Upper lobe of left lung (tissue), 6 donors: ENCODE results near the gene CEP131. TPM values are rescaled to one million over a fixed set of nuclear protein-coding genes. Genes with fewer than 3 reads are reported as not detected.
"Not testable (repeated sequence)": the region's sequence is repeated elsewhere in the genome, so short reads cannot be mapped to it uniquely, and the experiment has no call there.

Source experiments
- ATAC-seq, 2 donors: fragments of 200-7000 bp; cut with Tn5 transposase; one replicate each; pipeline ENCODE4 v1.9.1; 2022; ENCODE audit warnings: mild to moderate bottlenecking in 2 of 2, moderate library complexity in 2 of 2; ENCODE audit not compliant: low FRiP score in 2 of 2
- DNase-seq, 2 donors: peaks; one replicate each; pipeline ENCODE4 v3.0.0-alpha.2; 2019 to 2020
- H3K27ac ChIP-seq, 4 donors: fragments of 200-600 bp; sonication (generic); one replicate each; pipeline ENCODE4 v1.5.1; 2016 to 2019
- H3K27me3 ChIP-seq, 4 donors: fragments of 200-600 bp; sonication (generic); one replicate each; pipeline ENCODE4 v1.5.1; 2017 to 2019
- H3K36me3 ChIP-seq, 4 donors: fragments of 200-600 bp; sonication (generic); one replicate each; pipeline ENCODE4 v1.5.1; 2016 to 2019
- H3K4me1 ChIP-seq, 4 donors: fragments of 200-600 bp; sonication (generic); one replicate each; pipeline ENCODE4 v1.5.1; 2018 to 2019
- H3K4me3 ChIP-seq, 4 donors: fragments of 200-600 bp; sonication (generic); one replicate each; pipeline ENCODE4 v1.5.1; 2017 to 2019; ENCODE audit warnings: mild to moderate bottlenecking in 2 of 4, moderate library complexity in 1 of 4
- H3K9me3 ChIP-seq, 4 donors: fragments of 200-600 bp; sonication (generic); one replicate each; pipeline ENCODE4 v1.5.1; 2018 to 2019
- EP300 ChIP-seq, 4 donors: sonication (generic); formaldehyde crosslinking; IDR thresholded peaks; one replicate each; pipeline ENCODE4 v1.5.1; 2017; ENCODE audit warnings: antibody characterized with exemption in 4 of 4, control low read depth in 2 of 4
- POLR2A ChIP-seq, 4 donors: fragments of 450-650 bp; IDR thresholded peaks; one replicate each; pipeline ENCODE4 v1.5.1; 2016 to 2017; ENCODE audit warnings: antibody characterized with exemption in 4 of 4, mild to moderate bottlenecking in 2 of 4
- POLR2AphosphoS5 ChIP-seq, 2 donors: sonication (generic); formaldehyde crosslinking; IDR thresholded peaks; one replicate each; pipeline ENCODE4 v1.5.1; 2017; ENCODE audit warnings: antibody characterized with exemption in 2 of 2
- WGBS, 2 donors: methylation state at CpG; one replicate each; pipeline ENCODE4 v1.1.5; 2017 to 2018; 5-methylcytosine and 5-hydroxymethylcytosine counted together
- total RNA-seq, 6 donors: library from RNA; depleted of rRNA in 4 of 6; stranded (reverse); fragments of >200 nt in 4 of 6; gene quantifications; one replicate each; pipeline versions ENCODE4 v1.1.0 to v1.2.1, GENCODE V29; 2016 to 2021
- TF ChIP-seq, protein P1 (sequence below), 6 experiments: fragments of 450-650 bp in 4 of 6; fragments of 200-600 bp in 2 of 6; sonication (generic) in 2 of 6; IDR thresholded peaks; one replicate each; pipeline ENCODE4 v1.5.1; 2016 to 2019; ENCODE audit warnings: antibody characterized with exemption in 6 of 6
- donor health status: DM: no; HTN: no; CAD: no; lungs with moderate emphysema.
- donor health status: DM: no; HTN: yes; CAD: no; lungs with severe emphysema.

The CEP131 gene
- total RNA-seq, 6 donors from 2014 or later, result 5.3 to 55.5 (median 12.6) TPM

DNA sequence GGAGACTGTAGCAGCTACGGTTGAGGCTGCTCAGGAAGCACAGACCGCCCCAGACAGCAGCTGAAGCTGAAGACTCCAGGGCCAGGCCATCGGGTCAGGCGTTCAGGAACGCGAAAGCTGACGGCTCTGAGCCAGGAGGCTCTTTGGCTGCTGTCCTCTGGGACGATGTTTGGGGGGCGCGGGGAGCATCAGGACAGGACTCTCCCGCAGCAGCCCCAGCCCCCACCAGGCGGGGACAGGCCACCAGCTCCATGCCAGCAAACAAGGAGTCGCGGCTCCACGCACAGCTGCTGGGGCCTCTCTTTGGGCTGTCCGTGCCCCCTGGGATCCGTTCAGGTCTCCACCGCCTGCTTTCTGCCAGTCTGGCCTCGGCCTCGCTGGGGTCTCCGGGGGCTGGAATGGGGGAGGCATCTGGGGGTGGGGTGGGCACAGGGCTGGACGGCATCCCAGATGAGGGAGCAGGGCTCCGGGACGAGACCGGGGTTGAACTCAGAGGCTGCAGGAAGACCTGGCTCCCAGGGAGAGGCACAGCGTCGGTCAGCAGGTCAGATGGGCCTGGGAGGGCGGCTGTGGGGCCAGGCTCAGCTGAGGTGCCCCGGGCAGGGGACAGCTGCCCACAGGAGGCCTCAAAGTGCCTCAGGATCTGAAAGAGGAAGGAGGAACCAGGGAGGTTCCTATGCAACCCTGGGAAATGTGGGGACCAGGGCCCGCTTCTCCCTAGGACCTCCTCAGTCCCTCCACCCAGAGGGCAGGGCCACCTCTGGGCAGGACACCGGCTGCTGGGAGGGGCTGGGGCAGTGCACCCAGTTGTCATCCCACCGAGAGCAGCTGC is 6.3 kb upstream of the CEP131 start:
- Histone ChIP-seq H3K4me3 (no peak overlapping the region), H3K27ac (peak overlapping the region in 1 of 4 donors; percentile 4), H3K36me3 (peaks cover 0 to 58% (median 48%) of the 10 kb centered on the region in 4 donors), H3K4me1 (peaks cover 0 to 5% (median 3%) of the 10 kb centered on the region in 4 donors), H3K9me3 (no peaks in the 10 kb centered on the region), H3K27me3 (no peaks in the 10 kb centered on the region)
- DNase-seq (peak in 1 of 2 donors; percentile 74), ATAC-seq (peak in 1 of 2 donors; percentile 10)
- 77 to 86% methylated on average over 6 to 32 of the region's 32 CpGs for WGBS, 2 donors
- TF ChIP-seq POLR2A (IDR thresholded peaks at IDR 0.05) (no peak), POLR2AphosphoS5 (IDR thresholded peaks at IDR 0.05) (no peak), EP300 (IDR thresholded peaks at IDR 0.05) (no peak)
- TF ChIP-seq, protein P1, sequence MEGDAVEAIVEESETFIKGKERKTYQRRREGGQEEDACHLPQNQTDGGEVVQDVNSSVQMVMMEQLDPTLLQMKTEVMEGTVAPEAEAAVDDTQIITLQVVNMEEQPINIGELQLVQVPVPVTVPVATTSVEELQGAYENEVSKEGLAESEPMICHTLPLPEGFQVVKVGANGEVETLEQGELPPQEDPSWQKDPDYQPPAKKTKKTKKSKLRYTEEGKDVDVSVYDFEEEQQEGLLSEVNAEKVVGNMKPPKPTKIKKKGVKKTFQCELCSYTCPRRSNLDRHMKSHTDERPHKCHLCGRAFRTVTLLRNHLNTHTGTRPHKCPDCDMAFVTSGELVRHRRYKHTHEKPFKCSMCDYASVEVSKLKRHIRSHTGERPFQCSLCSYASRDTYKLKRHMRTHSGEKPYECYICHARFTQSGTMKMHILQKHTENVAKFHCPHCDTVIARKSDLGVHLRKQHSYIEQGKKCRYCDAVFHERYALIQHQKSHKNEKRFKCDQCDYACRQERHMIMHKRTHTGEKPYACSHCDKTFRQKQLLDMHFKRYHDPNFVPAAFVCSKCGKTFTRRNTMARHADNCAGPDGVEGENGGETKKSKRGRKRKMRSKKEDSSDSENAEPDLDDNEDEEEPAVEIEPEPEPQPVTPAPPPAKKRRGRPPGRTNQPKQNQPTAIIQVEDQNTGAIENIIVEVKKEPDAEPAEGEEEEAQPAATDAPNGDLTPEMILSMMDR (IDR thresholded peaks at IDR 0.05), result no peak

DNA sequence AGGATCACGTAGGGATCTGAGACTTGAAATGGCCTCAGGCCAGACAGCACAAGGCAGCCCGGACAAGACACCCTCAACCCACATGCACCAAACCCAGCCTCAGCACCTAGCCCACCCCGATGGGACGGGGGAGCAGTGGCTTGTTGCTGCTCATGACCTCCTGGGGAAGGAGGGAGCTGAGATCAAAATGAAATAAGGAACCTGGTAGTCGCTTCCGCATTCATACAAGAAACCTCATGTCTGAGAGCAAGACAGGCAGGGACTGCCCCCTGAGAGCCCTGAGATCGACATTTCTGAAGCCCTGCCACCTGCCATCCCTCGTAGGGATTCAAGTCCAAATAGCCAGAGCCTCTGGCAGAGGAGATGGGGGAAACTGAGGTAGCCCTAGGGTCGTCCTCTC is 5.7 kb upstream of the CEP131 start:
- peaks cover 0 to 52% (median 44%) of the 10 kb centered on the region in 4 donors for H3K36me3 ChIP-seq
- DNase-seq (no peak), ATAC-seq (peak in 1 of 2 donors; percentile 41)
- H3K9me3 ChIP-seq, result no peaks in the 10 kb centered on the region
- peaks cover 5 to 12% (median 8%) of the 10 kb centered on the region in 4 donors for H3K4me1 ChIP-seq
- 67 to 75% methylated on average over 7 to 9 of the region's 9 CpGs for WGBS, 2 donors
- TF ChIP-seq POLR2A (IDR thresholded peaks at IDR 0.05), result no peak
- no peak for TF ChIP-seq EP300 (IDR thresholded peaks at IDR 0.05)
- TF ChIP-seq POLR2AphosphoS5 (IDR thresholded peaks at IDR 0.05), result no peak
- TF ChIP-seq, protein P1 (IDR thresholded peaks at IDR 0.05), result no peak
- no peaks in the 10 kb centered on the region for H3K27me3 ChIP-seq
- peak overlapping the region in 1 of 4 donors; percentile 4 for H3K27ac ChIP-seq
- H3K4me3 ChIP-seq, result no peak overlapping the region

DNA sequence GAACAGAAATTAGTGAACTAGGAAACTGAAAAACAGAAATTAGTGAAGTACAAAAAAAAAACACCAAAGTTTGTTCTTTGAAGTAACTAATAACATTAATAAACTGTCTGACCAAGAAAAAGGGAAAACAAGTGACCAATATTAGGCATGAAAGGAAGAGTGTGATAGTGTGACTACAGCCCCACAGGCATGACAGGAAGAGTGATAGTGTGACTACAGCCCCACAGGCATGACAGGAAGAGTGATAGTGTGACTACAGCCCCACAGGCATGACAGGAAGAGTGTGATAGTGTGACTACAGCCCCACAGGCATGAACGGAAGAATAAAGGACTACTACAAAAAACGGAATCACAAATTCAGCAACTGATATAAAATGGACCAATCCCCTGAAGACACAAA is 4.9 kb upstream of the CEP131 start:
- not testable (repeated sequence) for ATAC-seq
- 50 to 64% methylated on average over 2 of the region's 2 CpGs for WGBS, 2 donors
- peaks cover 5 to 15% (median 11%) of the 10 kb centered on the region in 4 donors for H3K4me1 ChIP-seq

DNA sequence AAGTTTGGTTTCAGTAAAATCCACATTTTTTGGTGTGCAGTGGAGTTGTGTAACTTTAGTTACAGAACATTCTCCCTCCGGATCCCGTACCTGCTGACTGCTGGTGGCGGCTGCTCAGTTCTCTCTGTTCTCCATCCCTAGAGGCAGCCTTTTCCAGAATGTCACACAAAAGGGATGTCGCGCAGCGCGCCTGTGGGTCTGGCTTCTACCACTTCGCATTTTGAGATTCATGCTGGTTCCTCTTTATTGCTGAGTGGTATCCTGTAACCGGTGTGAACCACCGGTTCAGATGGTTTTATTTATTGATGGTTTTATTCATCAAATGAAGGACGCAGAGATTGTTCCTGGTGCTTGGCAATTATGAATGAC is 981 bp upstream of the CEP131 start:
- ATAC-seq (no peak), DNase-seq (no peak)
- peaks cover 14 to 26% (median 21%) of the 10 kb centered on the region in 4 donors for H3K4me1 ChIP-seq
- H3K4me3 ChIP-seq, result peak overlapping the region in 3 of 4 donors; percentile 75 to 82 (median 75)
- TF ChIP-seq POLR2AphosphoS5 (IDR thresholded peaks at IDR 0.05) (no peak), EP300 (IDR thresholded peaks at IDR 0.05) (no peak), POLR2A (IDR thresholded peaks at IDR 0.05) (no peak)
- TF ChIP-seq, protein P1 (IDR thresholded peaks at IDR 0.05), result no peak
- H3K27ac ChIP-seq, result peak overlapping the region in 2 of 4 donors; percentile 7 to 67
- H3K36me3 ChIP-seq, result peaks cover 0 to 10% (median 3%) of the 10 kb centered on the region in 4 donors
- H3K27me3 ChIP-seq, result no peaks in the 10 kb centered on the region
- H3K9me3 ChIP-seq, result no peaks in the 10 kb centered on the region
- 20 to 25% methylated on average over 11 of the region's 11 CpGs for WGBS, 2 donors

More for the DNA sequence above, 4.9 kb upstream of the CEP131 start:
- peaks cover 0 to 44% (median 37%) of the 10 kb centered on the region in 4 donors for H3K36me3 ChIP-seq
- not testable (repeated sequence) for H3K27ac ChIP-seq, H3K27me3 ChIP-seq, DNase-seq, H3K4me3 ChIP-seq, H3K9me3 ChIP-seq

DNA sequence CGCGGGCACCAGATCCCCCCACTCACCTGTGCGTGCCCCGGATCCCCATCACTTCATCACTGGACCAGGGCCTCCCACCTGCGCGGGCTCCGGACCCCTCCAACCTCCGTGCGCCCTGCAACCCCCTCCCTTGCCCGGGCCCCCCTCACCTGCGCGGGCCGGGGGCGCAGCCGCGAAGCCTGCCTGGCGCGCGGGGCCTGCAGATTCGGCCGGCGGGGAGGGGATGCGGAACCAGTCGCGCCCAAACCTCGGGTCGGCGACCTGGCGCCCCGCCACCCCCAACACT is 202 bp downstream of the CEP131 start:
- peak overlapping the region; percentile 75 to 89 (median 78) for H3K4me3 ChIP-seq
- peak overlapping the region in 2 of 4 donors; percentile 16 to 60 for H3K27ac ChIP-seq
- H3K9me3 ChIP-seq, result no peaks in the 10 kb centered on the region
- ATAC-seq (no peak), DNase-seq (no peak)
- peaks cover 14 to 26% (median 21%) of the 10 kb centered on the region in 4 donors for H3K4me1 ChIP-seq
- H3K27me3 ChIP-seq, result no peaks in the 10 kb centered on the region
- TF ChIP-seq, protein P1 (IDR thresholded peaks at IDR 0.05), result peak in 1 of 6 experiments; percentile 12
- TF ChIP-seq EP300 (IDR thresholded peaks at IDR 0.05), result no peak
- 0 to 2% methylated on average over 8 to 9 of the region's 30 CpGs for WGBS, 2 donors
- H3K36me3 ChIP-seq, result peaks cover 0 to 8% (median 0%) of the 10 kb centered on the region in 4 donors
